ENCODE data around the gene B9D2.

The B9D2 gene

DNA sequence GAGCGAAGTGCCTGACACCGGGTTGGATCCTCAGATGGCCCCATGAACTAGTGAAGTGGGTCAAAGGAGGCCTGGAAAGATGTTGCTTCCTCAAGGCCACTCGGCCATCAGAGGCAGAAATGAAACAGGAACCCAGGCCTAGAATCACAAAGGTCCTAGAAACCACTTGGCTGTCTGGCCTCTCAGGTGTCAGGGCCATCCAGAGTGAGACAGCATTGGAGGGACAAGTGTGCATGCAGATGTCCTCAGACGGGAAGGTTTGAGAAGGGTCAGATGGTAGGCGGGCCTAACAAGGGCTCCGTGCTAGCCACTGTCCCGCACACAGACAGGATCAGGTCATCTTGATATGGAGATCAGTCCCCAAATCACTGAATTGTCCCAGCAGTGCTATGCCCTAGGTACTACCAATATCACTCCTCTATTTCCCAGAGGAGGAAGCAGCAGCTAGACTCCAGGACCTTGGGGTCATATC is 39.7 kb downstream of the B9D2 start:
- H3K27ac ChIP-seq (ENCODE audit: extremely low read depth, low read depth, low read length), result peak overlapping the region; percentile 33; the same call in 1 of the 2 replicates
- H3K4me3 ChIP-seq (ENCODE audit: low read depth, low read length), result no peak overlapping the region
- peaks cover 9 to 49% of the 10 kb centered on the region in 2 experiments; a peak in 2 of 3 replicates for H3K36me3 ChIP-seq (ENCODE audit: control insufficient read depth in 2 of 2, insufficient read depth in 1 of 2, low read length in 2 of 2)
- TF ChIP-seq ZNF19 (tag by site-specific recombination; IDR thresholded peaks at IDR 0.05; ENCODE audit: low read depth), result no peak
- TF ChIP-seq ZFP37 (tag by site-specific recombination; IDR thresholded peaks at IDR 0.05), result no peak
- TF ChIP-seq, protein P1, sequence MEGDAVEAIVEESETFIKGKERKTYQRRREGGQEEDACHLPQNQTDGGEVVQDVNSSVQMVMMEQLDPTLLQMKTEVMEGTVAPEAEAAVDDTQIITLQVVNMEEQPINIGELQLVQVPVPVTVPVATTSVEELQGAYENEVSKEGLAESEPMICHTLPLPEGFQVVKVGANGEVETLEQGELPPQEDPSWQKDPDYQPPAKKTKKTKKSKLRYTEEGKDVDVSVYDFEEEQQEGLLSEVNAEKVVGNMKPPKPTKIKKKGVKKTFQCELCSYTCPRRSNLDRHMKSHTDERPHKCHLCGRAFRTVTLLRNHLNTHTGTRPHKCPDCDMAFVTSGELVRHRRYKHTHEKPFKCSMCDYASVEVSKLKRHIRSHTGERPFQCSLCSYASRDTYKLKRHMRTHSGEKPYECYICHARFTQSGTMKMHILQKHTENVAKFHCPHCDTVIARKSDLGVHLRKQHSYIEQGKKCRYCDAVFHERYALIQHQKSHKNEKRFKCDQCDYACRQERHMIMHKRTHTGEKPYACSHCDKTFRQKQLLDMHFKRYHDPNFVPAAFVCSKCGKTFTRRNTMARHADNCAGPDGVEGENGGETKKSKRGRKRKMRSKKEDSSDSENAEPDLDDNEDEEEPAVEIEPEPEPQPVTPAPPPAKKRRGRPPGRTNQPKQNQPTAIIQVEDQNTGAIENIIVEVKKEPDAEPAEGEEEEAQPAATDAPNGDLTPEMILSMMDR (tag by site-specific recombination; IDR thresholded peaks at IDR 0.05), result no peak
- TF ChIP-seq, protein P2, sequence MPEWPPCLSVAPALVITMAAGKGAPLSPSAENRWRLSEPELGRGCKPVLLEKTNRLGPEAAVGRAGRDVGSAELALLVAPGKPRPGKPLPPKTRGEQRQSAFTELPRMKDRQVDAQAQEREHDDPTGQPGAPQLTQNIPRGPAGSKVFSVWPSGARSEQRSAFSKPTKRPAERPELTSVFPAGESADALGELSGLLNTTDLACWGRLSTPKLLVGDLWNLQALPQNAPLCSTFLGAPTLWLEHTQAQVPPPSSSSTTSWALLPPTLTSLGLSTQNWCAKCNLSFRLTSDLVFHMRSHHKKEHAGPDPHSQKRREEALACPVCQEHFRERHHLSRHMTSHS (tag by site-specific recombination; IDR thresholded peaks at IDR 0.05), result no peak
- no peak for TF ChIP-seq ZNF530 (tag by site-specific recombination; IDR thresholded peaks at IDR 0.05; ENCODE audit: low read depth)
- no peaks in the 10 kb centered on the region for H3K9me3 ChIP-seq (ENCODE audit: control insufficient read depth, insufficient read depth, low read depth, low read length)
- H3K4me1 ChIP-seq (ENCODE audit: control insufficient read depth, insufficient read depth, low read length), result peaks cover 22% of the 10 kb centered on the region
- CTCF ChIA-PET, result interaction anchor here (1.1 to 1.7 kb wide), 3 partner anchors 28 to 116 kb away, joined by 3 to 9 read pairs (median 4); partner anchors contain the start of gene TGFB1
- POLR2A ChIA-PET, result interaction anchor here (0.8 to 2.9 kb wide), 5 partner anchors 12 to 115 kb away, joined by 3 to 22 read pairs (median 4); partner anchors contain the start of genes DMAC2, HNRNPUL1 and TGFB1

DNA sequence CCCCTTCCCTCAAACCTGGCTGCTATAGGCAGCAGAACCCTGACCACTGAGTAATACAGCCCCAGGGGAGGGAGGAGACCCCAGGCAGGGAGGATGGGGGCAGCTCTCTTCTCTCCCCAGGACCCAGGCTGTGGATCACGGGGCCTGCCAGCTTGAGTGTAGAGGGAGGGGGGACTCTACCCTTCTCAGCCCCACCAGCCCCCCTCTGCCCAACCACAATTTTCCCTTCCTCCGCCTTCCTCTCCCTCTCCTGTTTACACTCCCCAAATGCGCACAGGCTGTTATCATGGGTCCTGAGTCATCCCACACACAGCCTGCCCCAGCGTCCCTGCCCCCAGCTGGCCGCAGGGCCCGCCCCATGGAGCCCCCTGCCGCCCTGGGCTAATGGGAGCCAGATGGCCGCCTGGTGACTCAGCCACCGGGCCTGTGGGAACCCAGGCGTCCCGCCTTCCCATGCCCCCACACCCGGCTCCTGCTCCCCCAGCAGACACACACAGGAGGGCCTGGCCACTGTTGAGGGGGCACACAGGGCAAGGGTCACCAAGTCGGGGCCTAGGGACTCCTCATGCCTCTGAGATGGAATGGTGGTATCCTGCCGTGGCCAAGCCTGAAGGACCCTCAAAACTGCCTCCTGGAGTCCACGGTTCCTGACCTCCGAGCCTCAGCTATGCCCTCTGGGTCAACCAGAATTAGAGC is 40.4 kb downstream of the B9D2 start:
- H3K27ac ChIP-seq (ENCODE audit: extremely low read depth, low read depth, low read length), result peak overlapping the region; percentile 45
- H3K9me3 ChIP-seq (ENCODE audit: control insufficient read depth, insufficient read depth, low read depth, low read length), result no peaks in the 10 kb centered on the region
- H3K36me3 ChIP-seq (ENCODE audit: control insufficient read depth in 2 of 2, insufficient read depth in 1 of 2, low read length in 2 of 2), result peaks cover 12 to 51% of the 10 kb centered on the region in 2 experiments; a peak in 2 of 3 replicates
- no peak overlapping the region for H3K4me3 ChIP-seq (ENCODE audit: low read depth, low read length)
- ChIA-PET CTCF (interaction anchor here (0.6 to 2.0 kb wide), 6 partner anchors 15 to 246 kb away, joined by 3 to 14 read pairs (median 4); no protein-coding TSS in a partner anchor), POLR2A (interaction anchor here (1.0 to 2.9 kb wide), 4 partner anchors 12 to 270 kb away, joined by 3 to 22 read pairs (median 7); partner anchors contain the start of genes HNRNPUL1 and TGFB1)
- H3K4me1 ChIP-seq (ENCODE audit: control insufficient read depth, insufficient read depth, low read length), result peaks cover 22% of the 10 kb centered on the region
- TF ChIP-seq TCF7L2 (IDR thresholded peaks at IDR 0.05; ENCODE audit: borderline replicate concordance, low read depth, low read length) (no peak), ZFP69B (tag by site-specific recombination; IDR thresholded peaks at IDR 0.05) (no peak), OSR2 (tag by site-specific recombination; IDR thresholded peaks at IDR 0.05) (no peak), ZNF16 (tag by site-specific recombination; IDR thresholded peaks at IDR 0.05; ENCODE audit: low read depth) (no peak), ZNF274 (IDR thresholded peaks at IDR 0.05; ENCODE audit: low read length) (no peak), ZNF274 (tag by site-specific recombination; IDR thresholded peaks at IDR 0.05; ENCODE audit: borderline replicate concordance) (no peak), ZNF426 (tag by site-specific recombination; IDR thresholded peaks at IDR 0.05) (no peak), ZNF140 (tag by site-specific recombination; IDR thresholded peaks at IDR 0.05) (no peak), ZNF701 (tag by site-specific recombination; IDR thresholded peaks at IDR 0.05) (no peak), SALL2 (tag by site-specific recombination; IDR thresholded peaks at IDR 0.05; ENCODE audit: borderline replicate concordance) (no peak), ZNF184 (tag by site-specific recombination; IDR thresholded peaks at IDR 0.05) (no peak), YY2 (tag by site-specific recombination; IDR thresholded peaks at IDR 0.05) (no peak), HOXD13 (CRISPR knock-in tag; IDR thresholded peaks at IDR 0.05; ENCODE audit: borderline replicate concordance) (no peak), ZNF391 (tag by site-specific recombination; IDR thresholded peaks at IDR 0.05; ENCODE audit: borderline replicate concordance, low read depth) (no peak), ZNF114 (tag by site-specific recombination; IDR thresholded peaks at IDR 0.05) (no peak), ZSCAN23 (tag by site-specific recombination; IDR thresholded peaks at IDR 0.05) (no peak), ZNF366 (tag by site-specific recombination; conservative IDR thresholded peaks at IDR 0.05) (no peak)
- TF ChIP-seq, protein P3, sequence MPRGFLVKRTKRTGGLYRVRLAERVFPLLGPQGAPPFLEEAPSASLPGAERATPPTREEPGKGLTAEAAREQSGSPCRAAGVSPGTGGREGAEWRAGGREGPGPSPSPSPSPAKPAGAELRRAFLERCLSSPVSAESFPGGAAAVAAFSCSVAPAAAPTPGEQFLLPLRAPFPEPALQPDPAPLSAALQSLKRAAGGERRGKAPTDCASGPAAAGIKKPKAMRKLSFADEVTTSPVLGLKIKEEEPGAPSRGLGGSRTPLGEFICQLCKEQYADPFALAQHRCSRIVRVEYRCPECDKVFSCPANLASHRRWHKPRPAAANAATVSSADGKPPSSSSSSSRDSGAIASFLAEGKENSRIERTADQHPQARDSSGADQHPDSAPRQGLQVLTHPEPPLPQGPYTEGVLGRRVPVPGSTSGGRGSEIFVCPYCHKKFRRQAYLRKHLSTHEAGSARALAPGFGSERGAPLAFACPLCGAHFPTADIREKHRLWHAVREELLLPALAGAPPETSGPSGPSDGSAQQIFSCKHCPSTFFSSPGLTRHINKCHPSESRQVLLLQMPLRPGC (tag by site-specific recombination; IDR thresholded peaks at IDR 0.05), result no peak
- TF ChIP-seq, protein P4, sequence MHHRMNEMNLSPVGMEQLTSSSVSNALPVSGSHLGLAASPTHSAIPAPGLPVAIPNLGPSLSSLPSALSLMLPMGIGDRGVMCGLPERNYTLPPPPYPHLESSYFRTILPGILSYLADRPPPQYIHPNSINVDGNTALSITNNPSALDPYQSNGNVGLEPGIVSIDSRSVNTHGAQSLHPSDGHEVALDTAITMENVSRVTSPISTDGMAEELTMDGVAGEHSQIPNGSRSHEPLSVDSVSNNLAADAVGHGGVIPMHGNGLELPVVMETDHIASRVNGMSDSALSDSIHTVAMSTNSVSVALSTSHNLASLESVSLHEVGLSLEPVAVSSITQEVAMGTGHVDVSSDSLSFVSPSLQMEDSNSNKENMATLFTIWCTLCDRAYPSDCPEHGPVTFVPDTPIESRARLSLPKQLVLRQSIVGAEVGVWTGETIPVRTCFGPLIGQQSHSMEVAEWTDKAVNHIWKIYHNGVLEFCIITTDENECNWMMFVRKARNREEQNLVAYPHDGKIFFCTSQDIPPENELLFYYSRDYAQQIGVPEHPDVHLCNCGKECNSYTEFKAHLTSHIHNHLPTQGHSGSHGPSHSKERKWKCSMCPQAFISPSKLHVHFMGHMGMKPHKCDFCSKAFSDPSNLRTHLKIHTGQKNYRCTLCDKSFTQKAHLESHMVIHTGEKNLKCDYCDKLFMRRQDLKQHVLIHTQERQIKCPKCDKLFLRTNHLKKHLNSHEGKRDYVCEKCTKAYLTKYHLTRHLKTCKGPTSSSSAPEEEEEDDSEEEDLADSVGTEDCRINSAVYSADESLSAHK (tag by site-specific recombination; IDR thresholded peaks at IDR 0.05), result no peak
- TF ChIP-seq, protein P5, sequence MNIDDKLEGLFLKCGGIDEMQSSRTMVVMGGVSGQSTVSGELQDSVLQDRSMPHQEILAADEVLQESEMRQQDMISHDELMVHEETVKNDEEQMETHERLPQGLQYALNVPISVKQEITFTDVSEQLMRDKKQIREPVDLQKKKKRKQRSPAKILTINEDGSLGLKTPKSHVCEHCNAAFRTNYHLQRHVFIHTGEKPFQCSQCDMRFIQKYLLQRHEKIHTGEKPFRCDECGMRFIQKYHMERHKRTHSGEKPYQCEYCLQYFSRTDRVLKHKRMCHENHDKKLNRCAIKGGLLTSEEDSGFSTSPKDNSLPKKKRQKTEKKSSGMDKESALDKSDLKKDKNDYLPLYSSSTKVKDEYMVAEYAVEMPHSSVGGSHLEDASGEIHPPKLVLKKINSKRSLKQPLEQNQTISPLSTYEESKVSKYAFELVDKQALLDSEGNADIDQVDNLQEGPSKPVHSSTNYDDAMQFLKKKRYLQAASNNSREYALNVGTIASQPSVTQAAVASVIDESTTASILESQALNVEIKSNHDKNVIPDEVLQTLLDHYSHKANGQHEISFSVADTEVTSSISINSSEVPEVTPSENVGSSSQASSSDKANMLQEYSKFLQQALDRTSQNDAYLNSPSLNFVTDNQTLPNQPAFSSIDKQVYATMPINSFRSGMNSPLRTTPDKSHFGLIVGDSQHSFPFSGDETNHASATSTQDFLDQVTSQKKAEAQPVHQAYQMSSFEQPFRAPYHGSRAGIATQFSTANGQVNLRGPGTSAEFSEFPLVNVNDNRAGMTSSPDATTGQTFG (tag by site-specific recombination; IDR thresholded peaks at IDR 0.05; ENCODE audit: borderline replicate concordance), result no peak
